AG08395 (cell line): ENCODE results near the gene UMAD1.
A peak's percentile ranks its signal among the peaks of the same experiment; 100 is the strongest.
"Not testable (repeated sequence)": the region's sequence is repeated elsewhere in the genome, so short reads cannot be mapped to it uniquely, and the experiment has no call there.

Experiments used
- DNase-seq: peaks from one replicate; pipeline ENCODE4 v3.0.0; 2012; ENCODE audit warnings: mixed read lengths, low spot score

Gene UMAD1

GRCh38 chr7:7798510-7798909 is 158.0 kb downstream of the UMAD1 start:
- DNase-seq: no peak

GRCh38 chr7:7799138-7799537 is 158.6 kb downstream of the UMAD1 start:
- peak; percentile 34 for DNase-seq

GRCh38 chr7:7802531-7802930 is 162.0 kb downstream of the UMAD1 start:
- DNase-seq: no peak

GRCh38 chr7:7803715-7804178 is 163.2 kb downstream of the UMAD1 start:
- DNase-seq: no peak

- DNase-seq: not testable (repeated sequence)
These were observed 164.3 kb downstream of the UMAD1 start for GRCh38 chr7:7804822-7805221.

GRCh38 chr7:7805511-7806153 is 165.1 kb downstream of the UMAD1 start:
- DNase-seq: no peak

- DNase-seq: no peak
These were observed 167.6 kb downstream of the UMAD1 start for GRCh38 chr7:7808156-7808555.

GRCh38 chr7:7808626-7809025 is 168.1 kb downstream of the UMAD1 start:
- DNase-seq: no peak

- no peak for DNase-seq
These were observed 169.8 kb downstream of the UMAD1 start for GRCh38 chr7:7810380-7810779.

GRCh38 chr7:7810826-7811225 is 170.3 kb downstream of the UMAD1 start:
- no peak for DNase-seq

GRCh38 chr7:7812112-7812511 is 171.6 kb downstream of the UMAD1 start:
- no peak for DNase-seq

- DNase-seq: no peak
These were observed 174.8 kb downstream of the UMAD1 start for GRCh38 chr7:7815395-7815794.

- DNase-seq: no peak
These were observed 175.5 kb downstream of the UMAD1 start for GRCh38 chr7:7816084-7816483.

GRCh38 chr7:7816816-7817536 is 176.4 kb downstream of the UMAD1 start:
- DNase-seq: no peak

GRCh38 chr7:7817748-7818147 is 177.2 kb downstream of the UMAD1 start:
- no peak for DNase-seq

- not testable (repeated sequence) for DNase-seq
These were observed 177.6 kb downstream of the UMAD1 start for GRCh38 chr7:7818179-7818578.

- DNase-seq: no peak
These were observed 179.1 kb downstream of the UMAD1 start for GRCh38 chr7:7819442-7820247.

GRCh38 chr7:7820409-7820808 is 179.9 kb downstream of the UMAD1 start:
- DNase-seq: no peak

- no peak for DNase-seq
These were observed 180.4 kb downstream of the UMAD1 start for GRCh38 chr7:7820939-7821338.

- no peak for DNase-seq
These were observed 181.0 kb downstream of the UMAD1 start for GRCh38 chr7:7821517-7821916.

- not testable (repeated sequence) for DNase-seq
These were observed 184.7 kb downstream of the UMAD1 start for GRCh38 chr7:7825294-7825693.

GRCh38 chr7:7829667-7830066 is 189.1 kb downstream of the UMAD1 start:
- DNase-seq: no peak
